CD14-positive monocyte (primary cell): ENCODE results near the gene SLC4A11. TPM values are rescaled to one million over a fixed set of nuclear protein-coding genes. Genes with fewer than 3 reads are reported as not detected.

ENCODE experiments used
- DNase-seq, 3 donors: peaks; one replicate each; pipeline ENCODE4 v3.0.0-alpha.2; 2011 to 2022
- H2AFZ ChIP-seq: 2 replicates; pipeline ENCODE4 v1.6.0; 2012; ENCODE audit warnings: mild to moderate bottlenecking, low read depth, low read length, inconsistent platforms; ENCODE audit not compliant: insufficient read depth, poor library complexity, severe bottlenecking
- H3K27ac ChIP-seq, 2 donors: 1 replicate in 1 of 2; 2 replicates in 1 of 2; pipeline ENCODE4 v1.5.1; 2012 to 2013; ENCODE audit warnings: low read length in 2 of 2, control low read depth in 1 of 2, inconsistent platforms in 1 of 2, low read depth in 1 of 2, mild to moderate bottlenecking in 1 of 2
- H3K27me3 ChIP-seq, 2 donors: one replicate each; pipeline versions ENCODE4 v1.6.0 to v1.6.1; 2011 to 2013; ENCODE audit warnings: low read length in 2 of 2; ENCODE audit not compliant: control insufficient read depth in 2 of 2, insufficient read depth in 2 of 2
- H3K36me3 ChIP-seq, 2 donors: replicated peaks in 1 of 2; 1 replicate in 1 of 2; 2 replicates in 1 of 2; pipeline versions ENCODE4 v1.5.1 to v1.6.1; 2012 to 2013; ENCODE audit warnings: low read length in 2 of 2, control low read depth in 1 of 2, inconsistent platforms in 1 of 2, mild to moderate bottlenecking in 1 of 2; ENCODE audit not compliant: insufficient read depth in 2 of 2, control insufficient read depth in 1 of 2
- H3K4me1 ChIP-seq, 2 donors: 1 replicate in 1 of 2; 2 replicates in 1 of 2; pipeline versions ENCODE4 v1.5.1 to v1.6.1; 2012 to 2013; ENCODE audit warnings: low read length in 2 of 2, control low read depth in 1 of 2, inconsistent platforms in 1 of 2, mild to moderate bottlenecking in 1 of 2, moderate library complexity in 1 of 2; ENCODE audit not compliant: insufficient read depth in 2 of 2, control insufficient read depth in 1 of 2
- H3K4me2 ChIP-seq: replicated peaks from 2 replicates; pipeline ENCODE3; 2012; ENCODE audit warnings: low read length, moderate library complexity, mild to moderate bottlenecking; ENCODE audit not compliant: poor library complexity, severe bottlenecking; ENCODE audit errors: extremely low read depth
- H3K4me3 ChIP-seq, 3 experiments: fragments of 200-600 bp in 1 of 3; sonication (generic) in 1 of 3; replicated peaks in 1 of 3; 1 replicate in 2 of 3; 2 replicates in 1 of 3; pipeline ENCODE4 v1.5.1; 2011 to 2013; ENCODE audit warnings: low read length in 3 of 3, mild to moderate bottlenecking in 3 of 3, control low read depth in 2 of 3, low read depth in 2 of 3, inconsistent platforms in 1 of 3, moderate library complexity in 1 of 3
- H3K79me2 ChIP-seq: 2 replicates; pipeline ENCODE4 v1.6.0; 2012; ENCODE audit warnings: mild to moderate bottlenecking, control low read depth, inconsistent platforms, low read length, moderate library complexity; ENCODE audit not compliant: insufficient read depth
- H3K9ac ChIP-seq: 2 replicates; pipeline ENCODE4 v1.6.0; 2017; ENCODE audit warnings: low read length, mild to moderate bottlenecking; ENCODE audit not compliant: insufficient read depth, poor library complexity, severe bottlenecking
- H3K9me3 ChIP-seq, 2 donors: replicated peaks in 1 of 2; 1 replicate in 1 of 2; 2 replicates in 1 of 2; pipeline versions ENCODE4 v1.5.1 to v1.6.1; 2012 to 2013; ENCODE audit warnings: low read length in 2 of 2, control low read depth in 1 of 2; ENCODE audit not compliant: control insufficient read depth in 1 of 2, insufficient read depth in 1 of 2
- H4K20me1 ChIP-seq: 2 replicates; pipeline ENCODE4 v1.6.0; 2012; ENCODE audit warnings: mild to moderate bottlenecking, low read length, control low read depth, moderate library complexity; ENCODE audit not compliant: insufficient read depth
- H3K27ac Mint-ChIP-seq, 7 donors: one replicate each; pipeline ENCODE4 v1.8.0; 2020; ENCODE audit warnings: mild to moderate bottlenecking in 7 of 7, mixed read lengths in 7 of 7, moderate library complexity in 6 of 7, inconsistent platforms in 2 of 7
- H3K27me3 Mint-ChIP-seq, 3 donors: one replicate each; pipeline ENCODE4 v1.8.0; 2021 to 2022; ENCODE audit warnings: low read depth in 3 of 3, mild to moderate bottlenecking in 3 of 3, mixed read lengths in 3 of 3, moderate library complexity in 3 of 3, inconsistent platforms in 1 of 3
- H3K36me3 Mint-ChIP-seq, 2 donors: one replicate each; pipeline ENCODE4 v1.8.0; 2020; ENCODE audit warnings: mixed read lengths in 2 of 2, inconsistent platforms in 1 of 2, mild to moderate bottlenecking in 1 of 2
- H3K4me1 Mint-ChIP-seq: one replicate; pipeline ENCODE4 v1.8.0; 2020; ENCODE audit warnings: mild to moderate bottlenecking, mixed read lengths
- H3K4me3 Mint-ChIP-seq, 2 donors: one replicate each; pipeline ENCODE4 v1.8.0; 2020; ENCODE audit warnings: mild to moderate bottlenecking in 2 of 2, mixed read lengths in 2 of 2, moderate library complexity in 1 of 2
- H3K9me3 Mint-ChIP-seq, 7 donors: one replicate each; pipeline ENCODE4 v1.8.0; 2020 to 2022; ENCODE audit warnings: mixed read lengths in 7 of 7, mild to moderate bottlenecking in 6 of 7, moderate library complexity in 6 of 7, inconsistent platforms in 2 of 7
- WGBS: methylation state at CpG from one replicate; pipeline ENCODE4 v1.1.5; 2013; ENCODE audit warnings: missing lambda C conversion rate; ENCODE audit not compliant: insufficient coverage; 5-methylcytosine and 5-hydroxymethylcytosine counted together
- intact Hi-C, 2 donors: fragments of 100-400 bp; cut with micrococcal nuclease; formaldehyde crosslinking; loops; one replicate each; pipeline versions ENCODE4 v1.15.0 to v1.15.1; 2023
- polyA plus RNA-seq, 3 donors: library from polyadenylated mRNA; depleted of rRNA in 1 of 3; unstranded in 2 of 3; stranded (reverse) in 1 of 3; fragments of 300-500 nt in 2 of 3; fragments of >200 nt in 1 of 3; fragmentation: Illumina TruSeq in 2 of 3; gene quantifications; 1 replicate in 2 of 3; 2 replicates in 1 of 3; pipeline ENCODE4 v1.2.3, GENCODE V29; 2012 to 2021
- TF ChIP-seq, protein P1 (sequence below): fragments of 200-600 bp; IDR thresholded peaks from one replicate; pipeline ENCODE4 v1.8.0; 2022; ENCODE audit warnings: antibody characterized with exemption, mild to moderate bottlenecking

Gene SLC4A11
- polyA plus RNA-seq, 3 donors = 0.11 to 0.33 TPM; not detected in 1

DNA sequence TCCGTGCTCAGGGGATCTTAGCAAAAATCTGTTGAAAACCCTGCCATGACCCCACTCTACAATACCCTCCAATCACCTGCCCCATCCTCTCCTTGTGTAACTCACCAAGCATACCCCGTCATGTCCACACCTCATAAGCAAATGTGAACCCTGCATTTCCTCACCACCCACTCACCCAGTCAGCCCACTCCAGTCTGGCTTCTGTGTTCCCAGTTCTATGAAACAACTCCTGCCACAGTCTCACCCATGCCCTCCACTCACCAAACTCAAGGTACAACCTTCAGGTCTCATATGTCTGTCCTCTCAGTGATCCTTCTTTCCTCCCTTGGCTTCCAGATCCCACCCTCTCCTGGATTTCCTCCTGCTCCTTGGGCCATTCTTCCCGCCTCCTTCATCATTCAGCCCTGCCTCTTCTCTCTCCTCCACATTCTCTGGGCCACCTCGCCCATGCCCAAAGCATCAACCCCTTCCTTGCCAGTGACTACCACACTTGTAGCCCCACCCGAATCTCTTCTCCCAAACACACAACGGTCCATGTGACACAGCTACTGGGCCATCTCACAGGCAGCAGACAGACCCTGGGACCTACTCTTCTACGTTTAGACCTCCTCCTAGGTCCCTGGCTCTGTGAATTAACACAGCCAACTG, 43.3 kb downstream of the SLC4A11 start:
- Histone ChIP-seq H3K36me3 (peaks cover 83 to 95% of the 10 kb centered on the region in 2 donors), H3K27me3 (no peaks in the 10 kb centered on the region), H3K4me3 (no peak overlapping the region), H3K9me3 (no peaks in the 10 kb centered on the region), H3K9ac (no peak overlapping the region), H3K27ac (no peak overlapping the region), H2AFZ (no peak overlapping the region), H4K20me1 (no peaks in the 10 kb centered on the region), H3K4me1 (no peaks in the 10 kb centered on the region), H3K79me2 (no peaks in the 10 kb centered on the region), H3K4me2 (no peak overlapping the region)
- DNase-seq = no peak
- peak overlapping the region in 1 of 7 donors; percentile 51 for H3K27ac Mint-ChIP-seq
- H3K4me3 Mint-ChIP-seq = no peak overlapping the region
- H3K9me3 Mint-ChIP-seq = no peaks in the 10 kb centered on the region
- no peaks in the 10 kb centered on the region for H3K27me3 Mint-ChIP-seq
- 96% methylated on average over 7 of the region's 7 CpGs for WGBS
- TF ChIP-seq, protein P1, sequence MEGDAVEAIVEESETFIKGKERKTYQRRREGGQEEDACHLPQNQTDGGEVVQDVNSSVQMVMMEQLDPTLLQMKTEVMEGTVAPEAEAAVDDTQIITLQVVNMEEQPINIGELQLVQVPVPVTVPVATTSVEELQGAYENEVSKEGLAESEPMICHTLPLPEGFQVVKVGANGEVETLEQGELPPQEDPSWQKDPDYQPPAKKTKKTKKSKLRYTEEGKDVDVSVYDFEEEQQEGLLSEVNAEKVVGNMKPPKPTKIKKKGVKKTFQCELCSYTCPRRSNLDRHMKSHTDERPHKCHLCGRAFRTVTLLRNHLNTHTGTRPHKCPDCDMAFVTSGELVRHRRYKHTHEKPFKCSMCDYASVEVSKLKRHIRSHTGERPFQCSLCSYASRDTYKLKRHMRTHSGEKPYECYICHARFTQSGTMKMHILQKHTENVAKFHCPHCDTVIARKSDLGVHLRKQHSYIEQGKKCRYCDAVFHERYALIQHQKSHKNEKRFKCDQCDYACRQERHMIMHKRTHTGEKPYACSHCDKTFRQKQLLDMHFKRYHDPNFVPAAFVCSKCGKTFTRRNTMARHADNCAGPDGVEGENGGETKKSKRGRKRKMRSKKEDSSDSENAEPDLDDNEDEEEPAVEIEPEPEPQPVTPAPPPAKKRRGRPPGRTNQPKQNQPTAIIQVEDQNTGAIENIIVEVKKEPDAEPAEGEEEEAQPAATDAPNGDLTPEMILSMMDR = no peak
- intact Hi-C loops = no loop called here
- peaks cover 81 to 100% of the 10 kb centered on the region in 2 donors for H3K36me3 Mint-ChIP-seq
- no peaks in the 10 kb centered on the region for H3K4me1 Mint-ChIP-seq

DNA sequence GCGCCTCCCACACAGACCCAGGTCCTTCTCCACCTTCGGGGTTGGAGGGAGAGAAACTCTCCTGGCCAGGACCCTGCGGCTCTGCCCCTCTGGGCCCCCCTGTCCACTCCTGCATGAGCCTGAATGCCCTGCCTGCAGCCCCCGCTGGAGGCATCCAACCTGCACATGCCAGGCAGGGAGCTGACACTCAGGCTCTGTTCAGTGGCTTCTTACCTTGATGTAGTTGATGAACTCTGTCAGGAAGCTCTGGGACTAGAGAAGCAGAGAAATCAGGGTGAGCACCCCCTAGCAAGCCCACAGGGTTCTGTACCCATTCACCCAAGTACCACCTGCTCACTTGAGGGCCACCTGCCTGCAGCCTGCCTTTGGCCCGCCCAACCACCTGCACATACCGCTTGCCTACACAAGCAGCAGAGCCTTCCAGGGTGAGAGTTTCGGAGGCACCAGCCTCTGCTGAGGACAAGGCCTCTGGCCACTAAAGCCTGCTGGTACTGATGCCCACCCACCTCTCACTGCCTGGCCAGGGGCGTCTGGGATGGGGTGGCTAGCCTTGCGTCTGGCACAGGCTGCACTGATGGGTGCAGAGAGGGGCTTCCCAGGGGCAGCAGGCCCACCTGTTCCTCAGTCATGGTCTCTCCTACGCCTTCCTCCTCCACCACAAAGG, 44.2 kb downstream of the SLC4A11 start:
- no peaks in the 10 kb centered on the region for H3K79me2 ChIP-seq
- H3K4me2 ChIP-seq = no peak overlapping the region
- intact Hi-C loops = no loop called here
- H3K9me3 Mint-ChIP-seq = no peaks in the 10 kb centered on the region
- H3K36me3 Mint-ChIP-seq = peaks cover 82 to 100% of the 10 kb centered on the region in 2 donors
- 100% methylated on average over 5 of the region's 10 CpGs for WGBS
- no peaks in the 10 kb centered on the region for H3K9me3 ChIP-seq
- H3K4me1 ChIP-seq = no peaks in the 10 kb centered on the region
- no peak for DNase-seq
- TF ChIP-seq, protein P1 = no peak
- H3K27ac Mint-ChIP-seq = no peak overlapping the region
- H3K27me3 ChIP-seq = no peaks in the 10 kb centered on the region
- no peak overlapping the region for H3K4me3 Mint-ChIP-seq
- peaks cover 0 to 1% (median 0%) of the 10 kb centered on the region in 3 donors for H3K27me3 Mint-ChIP-seq
- H3K36me3 ChIP-seq = peaks cover 83 to 95% of the 10 kb centered on the region in 2 donors
- no peak overlapping the region for H2AFZ ChIP-seq
- no peak overlapping the region for H3K27ac ChIP-seq
- H4K20me1 ChIP-seq = no peaks in the 10 kb centered on the region
- H3K4me3 ChIP-seq = no peak overlapping the region
- H3K4me1 Mint-ChIP-seq = no peaks in the 10 kb centered on the region
- H3K9ac ChIP-seq = no peak overlapping the region
